GM18519 (cell line): Measurements from ENCODE around the gene SPPL2C.

ENCODE experiments used
- ATAC-seq: cut with Tn5 transposase; IDR thresholded peaks from one replicate; pipeline ENCODE4 v1.9.1; 2021; ENCODE audit warnings: mild to moderate bottlenecking, moderate library complexity; ENCODE audit not compliant: unreplicated experiment, low FRiP score

SPPL2C gene

GRCh38 chr17:45844695-45845375 lies at the start of gene SPPL2C:
TSS of gene SPPL2C (plus strand) at chr17:45844881. CDS start at chr17:45844907, 26 bp downstream.
- ATAC-seq, result no peak

GRCh38 chr17:45800816-45801215 lies 43.9 kb upstream of the SPPL2C start:
- ATAC-seq, result no peak

GRCh38 chr17:45801421-45801820 lies 43.3 kb upstream of the SPPL2C start:
- ATAC-seq, result no peak

- no peak for ATAC-seq
These were observed 35.8 kb upstream of the SPPL2C start for GRCh38 chr17:45808845-45809244.

- ATAC-seq, result no peak
These were observed 35.2 kb upstream of the SPPL2C start for GRCh38 chr17:45809499-45809898.

GRCh38 chr17:45812102-45812501 lies 32.6 kb upstream of the SPPL2C start:
- no peak for ATAC-seq

GRCh38 chr17:45813048-45813725 lies 31.5 kb upstream of the SPPL2C start:
- no peak for ATAC-seq

- no peak for ATAC-seq
These were observed 29.8 kb upstream of the SPPL2C start for GRCh38 chr17:45814622-45815606.

GRCh38 chr17:45815752-45816151 lies 28.9 kb upstream of the SPPL2C start:
- no peak for ATAC-seq

GRCh38 chr17:45818041-45818440 lies 26.6 kb upstream of the SPPL2C start:
- no peak for ATAC-seq

GRCh38 chr17:45818699-45819098 lies 26.0 kb upstream of the SPPL2C start:
- ATAC-seq, result no peak

- ATAC-seq, result no peak
These were observed 25.0 kb upstream of the SPPL2C start for GRCh38 chr17:45819632-45820031.

- no peak for ATAC-seq
These were observed 24.5 kb upstream of the SPPL2C start for GRCh38 chr17:45820052-45820780.

GRCh38 chr17:45821147-45821546 lies 23.5 kb upstream of the SPPL2C start:
- ATAC-seq, result no peak

GRCh38 chr17:45823598-45823997 lies 21.1 kb upstream of the SPPL2C start:
- ATAC-seq, result no peak

- ATAC-seq, result no peak
These were observed 20.2 kb upstream of the SPPL2C start for GRCh38 chr17:45824475-45824874.

- ATAC-seq, result no peak
These were observed 19.7 kb upstream of the SPPL2C start for GRCh38 chr17:45824901-45825492.

- ATAC-seq, result no peak
These were observed 18.9 kb upstream of the SPPL2C start for GRCh38 chr17:45825792-45826191.

GRCh38 chr17:45826919-45827588 lies 17.6 kb upstream of the SPPL2C start:
- no peak for ATAC-seq
